T-helper 1 cell treated with Interleukin-12 subunit alpha and Interleukin-12 subunit beta and Interleukin-4 antibody, amounts not matched to agents 30 ng/mL and 1 ng/mL, for 36 hours (primary cell): ENCODE measurements around the gene LRRC14B. TPM values are rescaled to one million over a fixed set of nuclear protein-coding genes. Genes with fewer than 3 reads are reported as not detected.

ENCODE experiments used
- intact Hi-C: fragments of 100-400 bp; cut with micrococcal nuclease; formaldehyde crosslinking; loops from one replicate; pipeline ENCODE4 v1.15.1; 2024
- total RNA-seq: library from RNA; stranded (reverse); gene quantifications from 2 replicates; pipeline ENCODE4 v1.2.3, GENCODE V29; 2022

The LRRC14B gene
- total RNA-seq, 1 donor from 2014 or later, result not detected

DNA sequence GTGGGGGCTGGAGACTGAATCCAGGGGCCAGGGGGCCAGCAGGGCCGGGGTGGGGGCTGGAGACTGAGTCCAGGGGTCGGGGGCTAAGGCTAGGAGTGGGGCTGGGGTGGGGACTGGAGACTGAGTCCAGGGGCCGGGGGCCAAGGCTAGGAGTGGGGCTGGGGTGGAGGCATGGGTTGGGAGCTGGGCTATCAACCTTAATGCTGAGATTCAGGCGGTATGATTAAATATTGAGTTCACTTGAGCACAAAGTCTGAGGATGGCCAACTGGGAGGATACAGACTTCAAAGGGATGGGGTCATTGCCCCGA is 17.0 kb upstream of the LRRC14B start:
- intact Hi-C loops, result no loop called here

DNA sequence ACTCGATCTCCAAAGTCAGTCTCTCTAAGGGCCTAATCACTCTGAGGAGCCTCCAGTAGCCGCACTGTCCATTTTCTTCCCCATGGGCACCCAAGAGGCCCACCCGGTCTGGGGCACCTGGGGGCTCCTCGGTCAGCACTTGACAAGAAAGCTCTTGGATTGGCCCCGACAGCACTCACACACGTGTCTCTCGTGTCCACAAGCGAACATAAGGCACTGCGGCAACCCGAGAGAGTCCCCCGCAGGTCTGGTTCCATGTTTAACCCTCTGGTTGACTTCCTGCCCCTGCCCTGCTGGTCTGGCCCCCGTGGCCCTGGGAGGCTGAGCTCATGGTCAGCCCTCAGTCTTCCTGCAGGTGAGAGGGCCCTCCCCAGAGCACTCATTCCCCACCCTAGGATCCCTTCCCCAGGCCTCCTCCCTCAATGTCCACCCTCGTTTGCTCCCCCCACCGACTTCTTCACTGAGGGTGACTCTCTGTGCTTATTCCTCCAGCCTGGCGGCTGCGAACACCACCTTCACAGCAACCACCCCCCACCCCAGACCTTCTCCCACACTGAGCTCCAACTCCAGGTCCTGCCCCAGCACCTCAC is 16.3 kb upstream of the LRRC14B start:
- intact Hi-C loops, result no loop called here

DNA sequence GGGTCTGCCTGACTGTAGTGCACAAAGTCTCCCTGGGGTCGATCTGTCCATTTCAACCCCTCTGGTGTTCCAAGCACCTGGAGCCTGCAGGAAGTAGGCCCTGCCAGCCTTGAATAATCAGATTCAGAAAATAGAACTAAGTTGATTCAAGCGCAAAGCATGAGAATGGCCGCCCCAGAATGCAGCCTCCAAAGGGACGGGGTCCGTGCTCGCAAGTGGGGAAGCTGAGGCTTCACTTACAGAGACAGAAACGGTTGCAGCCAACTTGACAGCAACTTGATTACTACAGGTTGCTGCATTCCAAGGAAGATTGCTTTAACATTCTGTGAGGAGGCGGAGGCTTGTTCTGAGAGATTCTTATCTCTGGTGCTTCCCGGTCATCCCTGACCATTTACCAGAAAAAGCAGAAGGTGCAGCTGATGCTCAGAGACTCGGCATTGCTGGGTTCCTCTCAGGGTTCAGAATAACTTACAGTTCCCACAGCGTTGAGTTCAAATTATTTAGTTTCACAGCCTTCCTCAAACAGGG is 14.9 kb upstream of the LRRC14B start:
- intact Hi-C loops, result no loop called here

DNA sequence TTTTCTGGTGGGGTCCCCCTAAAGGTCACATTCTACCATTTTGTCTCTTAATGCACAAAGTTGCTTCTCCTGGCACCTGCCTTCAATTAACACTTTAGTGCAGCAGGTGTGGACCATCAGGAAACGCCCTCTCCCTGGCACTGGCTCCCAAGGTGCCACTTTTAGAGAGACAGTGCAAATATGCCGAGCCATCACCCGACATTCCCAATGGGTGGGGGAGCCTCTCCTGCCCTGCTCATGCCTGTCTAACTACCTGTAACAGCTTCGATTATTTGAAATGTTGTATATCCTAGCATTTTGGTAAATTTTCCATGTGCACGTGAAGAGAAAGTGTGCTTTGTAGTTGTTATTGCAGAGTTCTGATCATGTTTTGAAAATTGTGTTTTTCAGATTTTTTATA is 13.2 kb upstream of the LRRC14B start:
- intact Hi-C loops, result no loop called here

DNA sequence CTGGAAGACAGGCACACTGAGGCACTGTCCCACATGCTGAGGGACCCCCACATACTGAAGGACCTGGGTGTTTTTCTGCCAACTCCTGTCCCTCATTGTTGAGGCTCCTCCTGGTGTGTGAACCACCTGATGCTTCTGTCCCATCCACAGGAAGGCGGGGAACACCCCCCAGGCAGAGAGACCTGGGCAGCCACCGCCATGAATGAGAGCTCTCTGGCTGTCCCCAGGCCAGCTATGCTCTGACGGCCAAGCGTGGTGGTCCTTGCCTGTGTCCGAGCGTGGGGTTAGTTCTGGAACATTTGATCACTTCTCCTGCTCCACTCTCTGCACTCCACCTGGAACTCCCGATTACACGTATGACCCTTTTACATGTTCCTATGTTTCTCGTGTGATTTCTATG is 11.9 kb upstream of the LRRC14B start:
- intact Hi-C loops, result no loop called here

DNA sequence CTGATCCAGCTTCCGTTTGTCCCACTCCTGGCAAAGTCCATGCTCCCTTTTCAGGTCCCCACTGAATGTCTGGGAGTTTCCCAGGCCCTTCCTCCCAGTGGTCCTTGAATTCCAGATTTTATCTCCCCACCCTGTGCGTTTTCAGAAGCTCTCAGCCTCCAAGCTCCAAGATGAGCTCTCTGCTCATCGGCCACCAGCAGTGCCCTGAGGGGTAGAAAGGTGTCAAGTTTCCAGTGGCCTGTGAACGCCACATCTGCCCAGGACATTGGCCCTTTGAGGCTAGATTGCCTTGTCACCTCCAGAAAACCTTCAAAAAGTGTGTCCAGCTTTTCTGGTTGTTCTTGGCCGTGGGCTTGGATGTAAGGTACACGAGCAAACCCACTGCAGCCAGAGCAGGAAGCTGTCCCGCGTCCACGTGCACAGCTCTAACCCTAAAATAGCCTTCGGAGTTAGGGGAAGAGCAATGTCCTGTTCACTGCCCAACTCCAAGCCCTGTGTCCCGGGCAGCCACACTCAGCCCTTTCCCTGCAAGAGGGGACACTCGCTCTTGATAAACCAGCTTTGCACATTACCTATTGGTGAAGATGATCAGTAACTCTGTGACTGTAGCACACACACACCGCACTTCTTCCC is 10.9 kb upstream of the LRRC14B start:
- intact Hi-C loops, result no loop called here

DNA sequence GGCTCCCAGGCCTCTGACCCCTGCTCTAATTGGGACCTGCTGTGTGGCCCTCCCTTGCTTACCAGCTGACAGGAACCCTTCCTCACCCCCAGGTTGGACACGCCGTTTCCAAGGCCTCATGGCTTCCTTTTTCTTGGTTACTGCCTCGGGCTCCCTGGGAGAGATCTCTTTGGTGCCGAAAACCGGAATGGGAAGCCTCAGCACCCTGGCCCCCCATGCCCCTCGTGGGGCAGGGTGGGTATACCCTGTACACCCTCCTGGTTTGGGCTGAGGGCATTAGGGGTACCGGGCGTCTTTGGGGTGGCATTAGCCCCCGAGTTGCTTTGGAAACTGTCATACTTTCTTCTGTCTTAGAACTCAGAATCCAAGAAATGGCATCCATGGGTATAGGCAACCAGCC is 10.1 kb upstream of the LRRC14B start:
- intact Hi-C loops, result no loop called here

DNA sequence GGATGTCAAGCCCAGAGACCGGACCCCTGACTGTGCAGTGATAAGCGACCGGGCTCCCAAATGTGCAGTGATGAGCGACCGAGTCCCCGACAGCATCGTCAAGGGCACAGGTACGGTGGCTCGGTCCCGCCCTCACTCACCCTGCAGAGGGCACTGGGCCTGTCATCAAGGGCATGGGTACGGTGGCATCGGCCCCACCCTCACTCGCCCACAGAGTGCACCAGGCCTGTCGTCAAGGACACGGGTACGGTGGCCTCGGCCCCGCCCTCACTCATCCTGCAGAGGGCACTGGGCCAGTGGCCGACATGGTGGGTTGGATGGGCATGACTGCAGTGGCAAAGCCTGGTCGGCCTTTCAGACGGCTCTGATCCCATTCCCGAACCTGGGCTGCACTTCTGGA is 9.7 kb upstream of the LRRC14B start:
- intact Hi-C loops, result no loop called here

DNA sequence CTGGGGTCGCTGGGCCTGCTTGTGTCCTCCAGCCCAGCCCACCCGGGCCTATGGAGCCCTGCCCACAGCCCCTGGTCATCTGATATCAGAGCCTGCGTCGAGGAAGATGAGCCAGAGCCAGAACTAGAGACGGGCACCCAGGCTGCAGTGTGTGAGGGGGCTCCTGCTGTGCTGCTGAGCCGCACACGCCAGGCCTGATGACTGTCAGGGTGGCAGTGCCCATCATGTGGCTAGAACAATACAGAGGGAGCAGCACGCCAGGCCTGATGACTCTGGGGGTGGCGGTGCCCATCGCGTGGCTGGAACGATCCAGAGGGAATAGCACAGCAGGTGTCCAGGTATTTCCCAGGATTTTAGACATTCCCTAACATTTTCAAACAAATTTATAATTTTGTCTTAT is 9.2 kb upstream of the LRRC14B start:
- intact Hi-C loops, result no loop called here

DNA sequence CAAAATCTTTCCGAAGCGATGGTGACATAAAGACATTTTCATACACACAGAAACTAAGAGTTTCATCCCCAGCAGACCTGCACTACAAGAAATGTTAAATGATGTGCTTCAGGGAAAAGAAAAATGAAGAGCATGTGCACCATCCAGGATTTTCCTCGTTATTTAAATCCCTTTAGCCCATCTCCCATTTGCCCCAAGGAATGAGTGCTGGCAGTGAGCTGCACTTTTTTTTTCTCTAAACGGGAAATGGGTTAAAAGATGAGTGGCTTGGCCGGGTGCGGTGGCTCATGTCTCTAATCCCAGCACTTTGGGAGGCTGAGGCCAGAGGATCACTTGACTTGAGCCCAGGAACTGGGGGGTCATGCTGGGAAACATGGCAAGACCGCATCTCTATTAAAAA is 6.8 kb upstream of the LRRC14B start:
- intact Hi-C loops, result no loop called here

DNA sequence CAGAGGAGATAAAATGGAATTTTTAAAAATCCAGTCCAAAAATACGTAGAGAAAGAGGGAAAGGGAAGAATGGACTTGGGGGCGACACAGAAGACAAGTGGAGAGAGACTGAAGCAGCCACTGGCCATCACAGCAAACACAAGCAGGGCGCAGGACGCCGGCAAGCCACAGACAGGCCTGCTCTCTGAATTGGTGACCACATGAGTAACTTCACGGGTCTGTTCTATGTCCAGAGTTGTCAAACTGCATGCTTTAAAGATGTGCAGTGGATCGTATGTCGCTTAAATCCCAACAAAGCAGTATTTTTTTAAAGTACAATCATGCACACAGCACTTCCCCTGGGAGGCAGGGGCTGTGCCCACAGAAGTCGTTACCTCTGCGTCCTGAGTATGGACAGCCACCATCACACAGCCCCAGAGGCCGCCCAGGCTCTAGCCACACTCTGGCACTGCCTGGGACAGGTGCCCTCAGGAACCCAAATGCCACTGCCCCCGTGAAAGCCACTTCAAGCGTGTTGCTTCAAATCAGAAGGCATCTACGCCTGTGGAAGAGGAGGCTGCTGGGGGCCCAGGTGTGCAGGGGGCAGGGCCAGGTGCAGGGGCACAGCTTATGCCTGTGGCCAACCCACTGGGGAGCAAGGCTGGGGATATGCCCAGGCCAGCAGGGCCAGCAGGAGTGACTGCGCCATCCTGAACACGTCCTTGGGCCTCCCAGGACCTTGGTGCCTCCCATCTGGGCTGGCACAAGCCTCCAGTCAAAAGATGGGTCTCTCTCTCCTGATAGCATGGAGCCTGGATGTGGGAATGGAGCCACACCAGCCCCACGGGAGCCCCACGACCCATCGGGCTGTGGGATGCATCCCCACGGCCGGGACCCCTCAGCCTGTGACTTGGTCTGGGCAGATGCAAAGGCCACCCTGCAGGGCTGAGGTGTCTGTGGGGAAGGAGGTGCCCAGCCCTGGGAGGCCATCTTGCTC is 5.9 kb upstream of the LRRC14B start:
- intact Hi-C loops, result no loop called here

DNA sequence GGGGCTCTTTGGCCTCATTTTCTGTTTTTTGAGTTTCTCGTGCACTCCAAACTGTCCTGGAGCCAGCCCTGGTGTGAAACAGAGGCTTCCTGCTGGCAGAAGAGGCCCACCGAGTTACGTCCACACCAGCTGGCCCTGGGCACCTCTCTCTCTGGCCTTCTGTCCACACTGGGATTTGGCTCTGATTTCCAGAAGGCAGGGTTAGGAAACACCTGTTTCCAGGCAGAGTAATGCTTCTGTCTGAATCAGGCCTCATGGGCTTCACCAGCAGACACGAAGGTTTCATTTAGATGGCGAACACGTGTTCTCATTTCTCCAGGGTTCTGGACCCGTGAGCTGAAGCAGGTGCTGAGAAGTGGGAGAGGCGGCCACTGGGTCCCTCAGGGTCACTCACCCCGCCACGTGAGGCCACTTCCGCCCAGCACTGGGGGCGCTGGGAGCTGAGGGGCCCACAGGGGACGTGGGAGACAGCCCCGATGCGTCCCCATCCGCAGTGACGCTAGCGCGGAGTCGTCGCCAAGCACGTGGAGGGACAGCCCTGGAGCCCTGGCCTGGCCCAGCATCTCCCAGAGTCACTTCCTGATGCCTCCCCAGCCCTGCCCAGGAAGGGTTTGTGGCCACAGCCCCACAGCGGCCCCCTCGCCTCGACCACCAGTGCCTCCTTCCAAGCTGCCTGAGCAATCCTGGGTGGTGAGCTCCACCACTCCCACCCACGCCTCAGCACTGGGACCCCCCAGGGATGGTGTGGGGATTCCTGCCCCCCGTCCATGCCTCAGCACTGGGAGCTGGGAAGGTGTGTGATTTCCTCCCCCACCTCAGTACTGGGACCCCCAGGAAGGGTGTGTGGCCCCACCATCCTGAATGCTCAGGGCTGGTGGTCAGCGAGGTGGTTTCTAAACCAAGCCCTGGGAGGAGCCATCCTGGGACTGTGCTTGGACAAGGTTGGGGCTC is 4.9 kb upstream of the LRRC14B start:
- intact Hi-C loops, result no loop called here

DNA sequence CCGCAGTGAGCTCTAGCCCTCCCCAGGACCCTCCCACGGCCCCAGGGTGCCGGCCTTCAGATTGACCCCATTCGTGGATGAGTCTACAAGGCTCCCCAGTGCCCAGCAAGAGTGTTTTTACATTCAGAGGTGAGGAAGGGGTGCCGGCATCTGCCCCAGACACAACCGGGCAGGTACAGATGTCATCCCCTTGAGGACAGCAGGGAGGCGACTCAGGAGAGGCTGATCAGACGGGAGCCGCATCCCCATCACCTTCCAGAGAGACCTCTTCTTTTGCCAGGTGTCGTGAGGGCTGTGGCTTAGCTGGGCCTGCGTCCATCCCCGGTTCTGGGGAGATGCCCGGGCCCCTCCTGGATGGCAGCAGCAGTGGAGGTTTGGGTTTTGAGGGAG is 4.3 kb upstream of the LRRC14B start:
- intact Hi-C loops, result no loop called here

DNA sequence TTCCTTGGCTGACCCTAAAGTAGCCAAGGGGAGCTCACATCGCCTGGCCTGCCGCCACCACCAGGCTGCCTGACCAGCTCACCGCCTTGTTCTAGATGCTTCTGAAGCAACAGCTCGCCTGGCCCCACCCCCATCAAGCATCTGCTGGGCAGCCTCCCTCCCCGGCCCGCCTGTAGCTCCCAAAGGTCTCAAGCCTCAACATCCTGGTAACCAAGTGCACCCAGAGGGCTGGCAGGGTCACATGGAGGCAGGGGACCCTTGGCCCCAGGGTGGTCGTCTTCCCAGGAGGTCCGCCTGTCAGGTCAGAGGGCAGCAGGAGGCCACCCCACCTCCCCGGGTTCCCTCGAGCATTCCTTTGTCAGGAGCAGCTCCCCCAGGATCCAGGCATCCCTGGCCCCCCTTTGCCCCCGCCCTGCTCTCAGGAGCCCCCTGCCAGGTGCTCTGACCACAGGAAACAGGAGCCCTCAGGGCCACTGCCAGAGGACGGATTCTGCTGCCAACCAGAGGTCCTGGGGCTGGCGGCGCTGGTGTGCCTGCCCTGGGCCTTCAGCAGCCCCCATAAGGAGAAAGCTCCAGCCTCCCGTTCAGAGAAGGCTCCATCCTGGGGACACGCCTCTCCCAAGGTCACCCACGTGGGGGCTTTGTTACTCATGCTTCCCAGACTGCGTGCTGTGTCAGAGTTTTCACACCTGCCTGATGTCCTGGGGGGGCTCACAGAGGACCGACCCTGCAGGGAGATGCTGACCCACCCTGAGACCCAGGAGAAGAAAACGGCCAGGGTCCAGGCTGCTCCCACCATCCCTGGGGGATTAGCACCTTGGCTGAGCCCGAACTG is 3.5 kb upstream of the LRRC14B start:
- intact Hi-C loops, result loop anchor here (1.0 kb wide), 5 partner anchors 30 to 424 kb away; partner anchors contain the start of genes CCDC127, CEP72, PDCD6 and SDHA

DNA sequence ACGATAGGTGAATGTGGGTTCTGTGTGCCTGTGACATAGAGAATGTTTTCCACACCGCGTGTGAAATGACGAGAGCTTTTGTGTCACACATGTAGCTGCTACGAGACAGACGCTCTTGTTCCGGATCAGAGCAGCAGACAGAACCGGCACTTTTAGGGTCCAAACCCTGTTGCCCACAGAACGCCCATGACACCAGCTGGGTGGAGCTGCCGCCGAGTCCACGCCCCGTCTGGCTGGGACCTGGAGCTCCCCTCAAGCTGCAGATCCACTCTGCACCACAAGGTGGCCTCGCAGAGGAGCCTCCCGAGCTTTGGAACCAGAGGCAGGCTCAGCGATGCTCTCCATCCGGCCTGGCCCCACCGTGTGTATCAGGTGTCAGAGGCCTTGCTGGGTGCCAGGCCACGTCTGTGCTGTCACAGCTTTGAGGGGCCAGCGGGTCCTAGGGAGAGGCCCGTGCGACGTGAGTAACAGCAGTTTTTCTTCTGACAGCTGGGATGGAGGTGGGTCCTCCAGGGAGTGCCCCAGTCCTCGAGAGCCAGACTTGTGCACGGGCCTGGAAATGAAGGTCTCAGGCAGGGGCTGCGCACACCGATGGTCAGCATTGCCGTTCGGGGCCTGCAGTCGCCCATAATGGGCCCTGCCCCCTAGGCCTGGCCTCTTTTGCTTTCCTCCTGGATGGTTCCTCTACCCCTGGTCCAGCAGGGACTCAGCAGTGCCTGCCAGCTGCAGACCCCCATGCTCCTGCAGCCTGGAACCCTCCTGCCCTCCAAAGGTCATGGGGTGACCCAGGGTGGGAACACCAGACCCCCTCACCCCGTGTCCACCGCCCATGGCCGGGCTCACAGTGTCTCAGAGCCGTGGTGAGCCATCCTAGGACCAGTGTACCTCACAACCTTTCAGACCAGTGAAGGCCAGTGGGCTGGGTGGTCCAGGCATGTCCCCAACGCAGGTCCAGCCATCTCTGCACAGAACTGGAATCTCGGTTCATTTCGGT is 2.5 kb upstream of the LRRC14B start:
- intact Hi-C loops, result loop anchor here (1.0 kb wide), 5 partner anchors 30 to 424 kb away; partner anchors contain the start of genes CCDC127, CEP72, PDCD6 and SDHA

DNA sequence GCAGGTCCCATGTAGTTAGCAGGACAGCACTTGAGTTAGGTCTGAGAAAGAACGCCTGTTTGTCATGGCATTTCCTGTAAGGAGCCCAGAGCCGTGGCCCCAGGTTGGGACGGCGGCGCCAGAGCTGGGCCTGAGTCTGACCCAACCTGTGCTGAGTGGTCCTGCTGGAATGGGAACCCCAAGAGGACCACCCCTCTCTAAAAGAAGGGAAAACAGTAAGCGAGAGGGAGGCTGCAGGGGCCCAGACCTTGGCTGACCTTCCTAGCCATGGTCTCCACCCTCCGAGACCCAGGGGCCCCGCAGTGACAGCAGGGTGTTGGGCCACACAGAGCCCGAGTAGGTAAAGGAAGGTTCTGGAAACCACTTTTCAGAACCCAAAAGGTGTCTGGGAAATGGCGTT is 1.8 kb upstream of the LRRC14B start:
- intact Hi-C loops, result no loop called here

DNA sequence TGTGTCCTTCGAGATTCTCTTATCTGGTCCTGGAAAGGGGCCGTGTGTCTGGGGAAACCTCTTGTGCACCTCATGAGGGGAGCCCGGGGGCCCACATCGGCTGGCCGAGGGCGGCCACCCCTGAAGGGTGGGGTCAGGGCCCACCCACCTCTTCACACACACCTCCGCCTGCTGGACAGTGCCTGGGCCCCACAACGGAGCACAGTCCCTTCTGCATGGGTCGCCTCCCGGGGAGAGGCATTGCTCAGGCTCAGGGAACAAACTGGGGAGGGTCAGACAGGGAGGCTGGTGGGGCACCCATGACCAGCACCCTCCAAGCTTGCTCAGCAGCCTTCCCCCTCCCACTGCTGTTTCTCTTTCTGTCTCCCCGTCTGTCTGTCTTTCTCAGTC is 1.3 kb upstream of the LRRC14B start:
- intact Hi-C loops, result no loop called here

DNA sequence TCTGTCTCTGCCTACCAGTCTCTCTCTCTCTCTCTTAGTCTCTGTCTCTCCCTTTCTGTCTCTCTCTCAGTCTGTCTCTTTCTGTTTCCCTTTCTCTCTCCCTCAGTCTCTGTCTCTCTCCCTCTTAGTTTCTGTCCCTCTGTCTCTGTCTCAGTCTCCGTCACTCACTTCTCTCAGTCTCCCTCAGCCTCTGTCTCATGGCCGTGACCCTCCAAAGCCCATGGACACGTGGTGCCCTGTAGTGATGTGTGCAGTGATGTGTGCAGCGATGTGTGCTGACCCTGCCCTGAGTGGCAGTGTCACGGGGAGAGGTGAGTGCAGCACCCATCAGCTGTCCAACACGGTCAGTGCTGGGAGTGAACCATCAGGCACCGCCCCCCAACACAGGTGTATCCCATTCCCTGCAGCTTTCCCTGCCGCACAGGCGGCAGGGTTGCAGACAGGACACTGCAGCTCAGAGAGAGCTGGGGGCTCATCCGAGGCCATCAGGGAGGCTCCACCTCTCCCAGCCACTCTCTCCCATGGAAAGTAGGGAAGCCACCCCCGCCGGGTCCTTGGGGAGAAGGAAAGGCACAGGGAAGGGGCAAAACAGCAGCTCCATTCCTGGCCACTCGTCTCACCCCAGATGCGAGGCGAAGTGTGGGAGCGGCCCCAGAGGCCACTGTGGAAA is 794 bp upstream of the LRRC14B start:
- intact Hi-C loops, result no loop called here
